Measurements from ENCODE around the gene DCLRE1B.

DNA sequence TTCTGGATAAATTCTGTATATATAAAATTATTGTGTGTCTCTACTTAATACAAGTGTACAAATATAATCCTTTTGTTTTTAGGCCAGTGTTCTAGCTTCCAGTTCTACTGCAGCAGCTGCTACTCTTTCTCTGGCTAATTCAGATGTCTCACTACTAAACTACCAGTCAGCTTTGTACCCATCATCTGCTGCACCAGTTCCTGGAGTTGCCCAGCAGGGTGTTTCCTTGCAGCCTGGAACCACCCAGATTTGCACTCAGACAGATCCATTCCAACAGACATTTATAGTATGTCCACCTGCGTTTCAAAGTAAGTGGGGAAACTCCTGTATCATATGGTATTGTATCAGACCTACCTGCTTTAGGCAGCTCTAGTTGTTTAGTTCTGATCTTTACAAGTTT is 52.9 kb downstream of the DCLRE1B start:
- no peak for TF ChIP-seq EZH2 (IDR thresholded peaks at IDR 0.05; ENCODE audit: borderline replicate concordance, insufficient read depth, low read length, poor library complexity, severe bottlenecking)
- TF ChIP-seq, protein P1, sequence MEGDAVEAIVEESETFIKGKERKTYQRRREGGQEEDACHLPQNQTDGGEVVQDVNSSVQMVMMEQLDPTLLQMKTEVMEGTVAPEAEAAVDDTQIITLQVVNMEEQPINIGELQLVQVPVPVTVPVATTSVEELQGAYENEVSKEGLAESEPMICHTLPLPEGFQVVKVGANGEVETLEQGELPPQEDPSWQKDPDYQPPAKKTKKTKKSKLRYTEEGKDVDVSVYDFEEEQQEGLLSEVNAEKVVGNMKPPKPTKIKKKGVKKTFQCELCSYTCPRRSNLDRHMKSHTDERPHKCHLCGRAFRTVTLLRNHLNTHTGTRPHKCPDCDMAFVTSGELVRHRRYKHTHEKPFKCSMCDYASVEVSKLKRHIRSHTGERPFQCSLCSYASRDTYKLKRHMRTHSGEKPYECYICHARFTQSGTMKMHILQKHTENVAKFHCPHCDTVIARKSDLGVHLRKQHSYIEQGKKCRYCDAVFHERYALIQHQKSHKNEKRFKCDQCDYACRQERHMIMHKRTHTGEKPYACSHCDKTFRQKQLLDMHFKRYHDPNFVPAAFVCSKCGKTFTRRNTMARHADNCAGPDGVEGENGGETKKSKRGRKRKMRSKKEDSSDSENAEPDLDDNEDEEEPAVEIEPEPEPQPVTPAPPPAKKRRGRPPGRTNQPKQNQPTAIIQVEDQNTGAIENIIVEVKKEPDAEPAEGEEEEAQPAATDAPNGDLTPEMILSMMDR (IDR thresholded peaks at IDR 0.05; ENCODE audit: poor library complexity, severe bottlenecking): no peak
- no peak for TF ChIP-seq POLR2AphosphoS5 (IDR thresholded peaks at IDR 0.05)
- no peak for TF ChIP-seq TAF1 (IDR thresholded peaks at IDR 0.05; ENCODE audit: low read depth)
- no peak for TF ChIP-seq EP300 (conservative IDR thresholded peaks at IDR 0.05; ENCODE audit: poor library complexity, severe bottlenecking)
- TF ChIP-seq, protein P2, sequence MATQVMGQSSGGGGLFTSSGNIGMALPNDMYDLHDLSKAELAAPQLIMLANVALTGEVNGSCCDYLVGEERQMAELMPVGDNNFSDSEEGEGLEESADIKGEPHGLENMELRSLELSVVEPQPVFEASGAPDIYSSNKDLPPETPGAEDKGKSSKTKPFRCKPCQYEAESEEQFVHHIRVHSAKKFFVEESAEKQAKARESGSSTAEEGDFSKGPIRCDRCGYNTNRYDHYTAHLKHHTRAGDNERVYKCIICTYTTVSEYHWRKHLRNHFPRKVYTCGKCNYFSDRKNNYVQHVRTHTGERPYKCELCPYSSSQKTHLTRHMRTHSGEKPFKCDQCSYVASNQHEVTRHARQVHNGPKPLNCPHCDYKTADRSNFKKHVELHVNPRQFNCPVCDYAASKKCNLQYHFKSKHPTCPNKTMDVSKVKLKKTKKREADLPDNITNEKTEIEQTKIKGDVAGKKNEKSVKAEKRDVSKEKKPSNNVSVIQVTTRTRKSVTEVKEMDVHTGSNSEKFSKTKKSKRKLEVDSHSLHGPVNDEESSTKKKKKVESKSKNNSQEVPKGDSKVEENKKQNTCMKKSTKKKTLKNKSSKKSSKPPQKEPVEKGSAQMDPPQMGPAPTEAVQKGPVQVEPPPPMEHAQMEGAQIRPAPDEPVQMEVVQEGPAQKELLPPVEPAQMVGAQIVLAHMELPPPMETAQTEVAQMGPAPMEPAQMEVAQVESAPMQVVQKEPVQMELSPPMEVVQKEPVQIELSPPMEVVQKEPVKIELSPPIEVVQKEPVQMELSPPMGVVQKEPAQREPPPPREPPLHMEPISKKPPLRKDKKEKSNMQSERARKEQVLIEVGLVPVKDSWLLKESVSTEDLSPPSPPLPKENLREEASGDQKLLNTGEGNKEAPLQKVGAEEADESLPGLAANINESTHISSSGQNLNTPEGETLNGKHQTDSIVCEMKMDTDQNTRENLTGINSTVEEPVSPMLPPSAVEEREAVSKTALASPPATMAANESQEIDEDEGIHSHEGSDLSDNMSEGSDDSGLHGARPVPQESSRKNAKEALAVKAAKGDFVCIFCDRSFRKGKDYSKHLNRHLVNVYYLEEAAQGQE (IDR thresholded peaks at IDR 0.05; ENCODE audit: borderline replicate concordance): no peak
- TF ChIP-seq RAD21 (conservative IDR thresholded peaks at IDR 0.05): no peak
